ENCODE results near the gene HBP1.

DNA sequence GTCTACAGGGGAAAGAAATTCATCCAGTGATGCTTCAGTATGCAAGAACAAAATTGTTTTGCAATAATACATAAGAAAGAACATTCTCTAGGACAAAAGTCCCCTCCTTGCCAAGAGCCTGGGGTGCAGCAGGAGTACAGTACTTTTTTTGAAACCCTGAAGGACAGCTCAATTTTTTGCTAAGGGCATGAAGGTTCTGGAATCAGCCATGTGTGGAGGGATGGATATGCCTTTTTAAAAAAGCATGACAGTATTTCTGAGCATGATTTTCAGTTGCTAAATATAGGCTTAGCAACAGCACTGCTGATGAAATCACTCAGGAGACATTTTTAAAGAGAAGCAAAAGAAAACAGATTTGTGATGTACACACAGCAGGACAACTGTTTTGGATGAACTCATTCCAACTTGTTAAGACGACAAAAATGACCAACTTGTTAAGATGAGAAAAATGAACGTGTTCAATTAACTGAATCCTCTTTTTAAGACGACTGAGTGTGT is 39.3 kb downstream of the HBP1 start:
- TF ChIP-seq, protein P1, sequence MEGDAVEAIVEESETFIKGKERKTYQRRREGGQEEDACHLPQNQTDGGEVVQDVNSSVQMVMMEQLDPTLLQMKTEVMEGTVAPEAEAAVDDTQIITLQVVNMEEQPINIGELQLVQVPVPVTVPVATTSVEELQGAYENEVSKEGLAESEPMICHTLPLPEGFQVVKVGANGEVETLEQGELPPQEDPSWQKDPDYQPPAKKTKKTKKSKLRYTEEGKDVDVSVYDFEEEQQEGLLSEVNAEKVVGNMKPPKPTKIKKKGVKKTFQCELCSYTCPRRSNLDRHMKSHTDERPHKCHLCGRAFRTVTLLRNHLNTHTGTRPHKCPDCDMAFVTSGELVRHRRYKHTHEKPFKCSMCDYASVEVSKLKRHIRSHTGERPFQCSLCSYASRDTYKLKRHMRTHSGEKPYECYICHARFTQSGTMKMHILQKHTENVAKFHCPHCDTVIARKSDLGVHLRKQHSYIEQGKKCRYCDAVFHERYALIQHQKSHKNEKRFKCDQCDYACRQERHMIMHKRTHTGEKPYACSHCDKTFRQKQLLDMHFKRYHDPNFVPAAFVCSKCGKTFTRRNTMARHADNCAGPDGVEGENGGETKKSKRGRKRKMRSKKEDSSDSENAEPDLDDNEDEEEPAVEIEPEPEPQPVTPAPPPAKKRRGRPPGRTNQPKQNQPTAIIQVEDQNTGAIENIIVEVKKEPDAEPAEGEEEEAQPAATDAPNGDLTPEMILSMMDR (IDR thresholded peaks at IDR 0.05; ENCODE audit: insufficient read depth, low read length) = no peak
- TF ChIP-seq, protein P2, sequence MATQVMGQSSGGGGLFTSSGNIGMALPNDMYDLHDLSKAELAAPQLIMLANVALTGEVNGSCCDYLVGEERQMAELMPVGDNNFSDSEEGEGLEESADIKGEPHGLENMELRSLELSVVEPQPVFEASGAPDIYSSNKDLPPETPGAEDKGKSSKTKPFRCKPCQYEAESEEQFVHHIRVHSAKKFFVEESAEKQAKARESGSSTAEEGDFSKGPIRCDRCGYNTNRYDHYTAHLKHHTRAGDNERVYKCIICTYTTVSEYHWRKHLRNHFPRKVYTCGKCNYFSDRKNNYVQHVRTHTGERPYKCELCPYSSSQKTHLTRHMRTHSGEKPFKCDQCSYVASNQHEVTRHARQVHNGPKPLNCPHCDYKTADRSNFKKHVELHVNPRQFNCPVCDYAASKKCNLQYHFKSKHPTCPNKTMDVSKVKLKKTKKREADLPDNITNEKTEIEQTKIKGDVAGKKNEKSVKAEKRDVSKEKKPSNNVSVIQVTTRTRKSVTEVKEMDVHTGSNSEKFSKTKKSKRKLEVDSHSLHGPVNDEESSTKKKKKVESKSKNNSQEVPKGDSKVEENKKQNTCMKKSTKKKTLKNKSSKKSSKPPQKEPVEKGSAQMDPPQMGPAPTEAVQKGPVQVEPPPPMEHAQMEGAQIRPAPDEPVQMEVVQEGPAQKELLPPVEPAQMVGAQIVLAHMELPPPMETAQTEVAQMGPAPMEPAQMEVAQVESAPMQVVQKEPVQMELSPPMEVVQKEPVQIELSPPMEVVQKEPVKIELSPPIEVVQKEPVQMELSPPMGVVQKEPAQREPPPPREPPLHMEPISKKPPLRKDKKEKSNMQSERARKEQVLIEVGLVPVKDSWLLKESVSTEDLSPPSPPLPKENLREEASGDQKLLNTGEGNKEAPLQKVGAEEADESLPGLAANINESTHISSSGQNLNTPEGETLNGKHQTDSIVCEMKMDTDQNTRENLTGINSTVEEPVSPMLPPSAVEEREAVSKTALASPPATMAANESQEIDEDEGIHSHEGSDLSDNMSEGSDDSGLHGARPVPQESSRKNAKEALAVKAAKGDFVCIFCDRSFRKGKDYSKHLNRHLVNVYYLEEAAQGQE (IDR thresholded peaks at IDR 0.05; ENCODE audit: insufficient replicate concordance, low read depth) = no peak

All from HL-60 (cell line).